GM12892 (cell line): ENCODE results near the gene MRPL24.

Experiments
- POLR2AphosphoS5 ChIP-seq: IDR thresholded peaks from 2 replicates; pipeline ENCODE4 v1.6.1; 2011; ENCODE audit warnings: low read depth, low read length, control low read depth
- TAF1 ChIP-seq: IDR thresholded peaks from 2 replicates; pipeline ENCODE4 v1.6.1; 2011; ENCODE audit warnings: low read depth, mild to moderate bottlenecking, control low read depth, low read length, borderline replicate concordance

- TF ChIP-seq TAF1 (no peak), POLR2AphosphoS5 (no peak)
These were observed 6.1 kb upstream of the MRPL24 start for GRCh38 chr1:156746728-156747631.
